B cell (primary cell): ENCODE results near the gene IL9. TPM values are rescaled to one million over a fixed set of nuclear protein-coding genes. Genes with fewer than 3 reads are reported as not detected.

Experiments
- ATAC-seq: fragments of 200-7000 bp; cut with Tn5 transposase; one replicate; pipeline ENCODE4 v1.10.0; 2021; ENCODE audit warnings: low read depth, mild to moderate bottlenecking, moderate number of reproducible peaks, moderate library complexity
- CTCF ChIA-PET: fragments of 350-600 bp; sonication (Branson Sonifier 250); formaldehyde crosslinking; loops from one replicate; lab custom pipeline; 2021; ENCODE audit warnings: antibody characterized with exemption, inconsistent platforms; lab: Charles Lee
- POLR2A ChIA-PET: fragments of 350-600 bp; sonication (Branson Sonifier 250); formaldehyde crosslinking; loops from one replicate; lab custom pipeline; 2021; ENCODE audit warnings: antibody characterized with exemption; lab: Charles Lee
- DNase-seq: peaks from one replicate; pipeline ENCODE4 v3.0.0; 2013
- H2AFZ ChIP-seq: 2 replicates; pipeline ENCODE4 v1.6.1; 2012; ENCODE audit warnings: mild to moderate bottlenecking, low read depth, low read length; ENCODE audit not compliant: insufficient read depth, poor library complexity, severe bottlenecking
- H3K27ac ChIP-seq, 2 donors: 1 replicate in 1 of 2; 2 replicates in 1 of 2; pipeline ENCODE4 v1.5.1; 2012 to 2013; ENCODE audit warnings: low read length in 2 of 2, mild to moderate bottlenecking in 2 of 2, moderate library complexity in 1 of 2
- H3K27me3 ChIP-seq, 4 experiments: fragments of 200-600 bp in 1 of 4; sonication (generic) in 1 of 4; replicated peaks in 1 of 4; 1 replicate in 2 of 4; 2 replicates in 2 of 4; pipeline versions ENCODE4 v1.6.1 to v1.7.0; 2013 to 2016; ENCODE audit warnings: low read length in 3 of 4, mild to moderate bottlenecking in 2 of 4, mixed read lengths in 1 of 4, moderate library complexity in 1 of 4; ENCODE audit not compliant: insufficient read depth in 4 of 4, control insufficient read depth in 3 of 4; ENCODE audit errors: control extremely low read depth in 1 of 4
- H3K36me3 ChIP-seq, 2 experiments: replicated peaks in 1 of 2; 1 replicate in 1 of 2; 2 replicates in 1 of 2; pipeline versions ENCODE4 v1.6.1 to v1.7.1; 2013; ENCODE audit warnings: low read length in 1 of 2; ENCODE audit not compliant: insufficient read depth in 2 of 2, control insufficient read depth in 1 of 2; ENCODE audit errors: control extremely low read depth in 1 of 2, extremely low read depth in 1 of 2
- H3K4me1 ChIP-seq, 2 donors: fragments of 200-600 bp in 1 of 2; sonication (generic) in 1 of 2; 1 replicate in 1 of 2; 2 replicates in 1 of 2; pipeline versions ENCODE4 v1.5.1 to v1.6.1; 2013 to 2017; ENCODE audit warnings: low read length in 2 of 2; ENCODE audit not compliant: control insufficient read depth in 2 of 2, insufficient read depth in 2 of 2
- H3K4me2 ChIP-seq: replicated peaks from 2 replicates; pipeline ENCODE3; 2012; ENCODE audit warnings: mild to moderate bottlenecking, low read depth, low read length; ENCODE audit not compliant: poor library complexity, severe bottlenecking
- H3K4me3 ChIP-seq, 5 experiments: fragments of 200-600 bp in 1 of 5; sonication (generic) in 1 of 5; 1 replicate in 3 of 5; 2 replicates in 2 of 5; pipeline versions ENCODE4 v1.5.1 to v1.7.0; 2011 to 2016; ENCODE audit warnings: low read length in 4 of 5, mild to moderate bottlenecking in 4 of 5, low read depth in 2 of 5, control low read depth in 1 of 5, moderate library complexity in 1 of 5; ENCODE audit not compliant: insufficient read depth in 1 of 5; ENCODE audit errors: control extremely low read depth in 1 of 5, extremely low read depth in 1 of 5
- H3K79me2 ChIP-seq: fragments of 200-600 bp; sonication (generic); one replicate; pipeline ENCODE4 v1.6.0; 2016; ENCODE audit warnings: low read length; ENCODE audit not compliant: control insufficient read depth, insufficient read depth
- H3K9ac ChIP-seq: fragments of 200-600 bp; sonication (generic); 2 replicates; pipeline ENCODE4 v1.6.1; 2017; ENCODE audit warnings: mild to moderate bottlenecking, low read length, moderate library complexity
- H3K9me3 ChIP-seq, 3 donors: one replicate each; pipeline versions ENCODE4 v1.6.1 to v1.7.1; 2013; ENCODE audit warnings: low read length in 2 of 3; ENCODE audit not compliant: control insufficient read depth in 2 of 3, insufficient read depth in 1 of 3; ENCODE audit errors: control extremely low read depth in 1 of 3
- H4K20me1 ChIP-seq: 2 replicates; pipeline ENCODE4 v1.6.0; 2012; ENCODE audit warnings: mild to moderate bottlenecking, low read length; ENCODE audit not compliant: insufficient read depth, control insufficient read depth, poor library complexity, severe bottlenecking
- H3K27ac Mint-ChIP-seq: one replicate; pipeline ENCODE4 v1.8.0; 2021; ENCODE audit warnings: mixed read lengths
- H3K27me3 Mint-ChIP-seq: one replicate; pipeline ENCODE4 v1.8.0; 2021; ENCODE audit warnings: mixed read lengths
- H3K4me1 Mint-ChIP-seq: one replicate; pipeline ENCODE4 v1.8.0; 2021; ENCODE audit warnings: mixed read lengths
- H3K4me3 Mint-ChIP-seq: one replicate; pipeline ENCODE4 v1.8.0; 2021; ENCODE audit warnings: mixed read lengths
- H3K9me3 Mint-ChIP-seq: one replicate; pipeline ENCODE4 v1.8.0; 2022; ENCODE audit warnings: mixed read lengths; ENCODE audit not compliant: insufficient read depth
- CTCF ChIP-seq: fragments of 200-600 bp; IDR thresholded peaks from one replicate; pipeline ENCODE4 v1.8.0; 2022; ENCODE audit warnings: antibody characterized with exemption, mild to moderate bottlenecking
- EZH2 ChIP-seq: IDR thresholded peaks from 2 replicates; pipeline ENCODE4 v1.6.1; 2012; ENCODE audit warnings: borderline replicate concordance, low read depth, mild to moderate bottlenecking, moderate library complexity, low read length; ENCODE audit not compliant: insufficient read depth, poor library complexity, severe bottlenecking
- WGBS: methylation state at CpG from one replicate; pipeline ENCODE4 v1.1.5; 2013; ENCODE audit warnings: missing lambda C conversion rate; ENCODE audit not compliant: insufficient coverage; 5-methylcytosine and 5-hydroxymethylcytosine counted together
- intact Hi-C: fragments of 100-400 bp; cut with micrococcal nuclease; formaldehyde crosslinking; loops from one replicate; pipeline ENCODE4 v1.10.0; 2022
- polyA plus RNA-seq: library from polyadenylated mRNA; depleted of rRNA; stranded (reverse); fragments of >200 nt; gene quantifications from 2 replicates; pipeline ENCODE4 v1.2.3, GENCODE V29; 2012
- total RNA-seq, 2 donors: library from RNA; stranded (reverse); fragments of 120-200 nt in 1 of 2; gene quantifications; 1 replicate in 1 of 2; 2 replicates in 1 of 2; pipeline versions ENCODE4 v1.2.3 to v1.2.4, GENCODE V29; 2013 to 2022

Gene IL9
- total and polyA plus RNA-seq, 2 donors (not counting 1 experiment from before 2014, with no cell fraction given), result not detected

- CTCF ChIA-PET, result interaction anchor here (1.4 kb wide), 1 partner anchor 336 kb away, joined by 4 read pairs; no protein-coding TSS in a partner anchor
Observed at GRCh38 chr5:135875567-135875966, 20.1 kb downstream of the IL9 start.

DNA sequence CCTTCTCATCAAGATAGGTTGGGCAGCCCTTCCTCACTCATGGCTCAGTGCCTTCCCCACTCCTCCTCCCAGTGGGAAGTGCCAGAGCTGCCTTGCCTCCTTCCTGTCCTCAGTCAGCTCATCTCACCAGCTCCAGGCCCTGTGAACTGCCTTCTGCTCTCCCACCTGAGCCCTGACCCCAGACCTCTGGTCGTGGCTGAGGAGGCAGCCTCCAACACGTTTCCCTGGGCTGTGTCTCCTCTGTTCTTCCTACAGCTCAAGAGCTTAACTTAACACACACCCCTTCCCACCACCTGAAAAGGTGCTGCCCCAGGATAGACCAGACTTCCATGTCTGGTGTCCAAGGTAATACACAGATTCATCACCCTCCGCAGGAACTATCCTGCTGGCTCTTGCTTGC lies 21.2 kb downstream of the IL9 start:
- H3K36me3 ChIP-seq, result no peaks in the 10 kb centered on the region
- peaks cover 0 to 4% (median 0%) of the 10 kb centered on the region in 4 experiments for H3K27me3 ChIP-seq
- no peaks in the 10 kb centered on the region for H3K79me2 ChIP-seq
- 80% methylated on average over 3 of the region's 3 CpGs for WGBS
- DNase-seq (no peak), ATAC-seq (no peak)
- H3K9me3 ChIP-seq, result no peaks in the 10 kb centered on the region
- no peaks in the 10 kb centered on the region for H3K4me1 ChIP-seq
- H3K9ac ChIP-seq, result no peak overlapping the region
- no peaks in the 10 kb centered on the region for H3K9me3 Mint-ChIP-seq
- TF ChIP-seq EZH2 (no peak), CTCF (no peak)
- H3K27ac Mint-ChIP-seq, result no peak overlapping the region
- H4K20me1 ChIP-seq, result no peaks in the 10 kb centered on the region
- no peak overlapping the region for H2AFZ ChIP-seq
- intact Hi-C loops, result no loop called here
- peaks cover 20% of the 10 kb centered on the region for H3K27me3 Mint-ChIP-seq
- CTCF ChIA-PET, result interaction anchor here (1.1 kb wide), 1 partner anchor 12 kb away, joined by 3 read pairs; no protein-coding TSS in a partner anchor
- H3K4me2 ChIP-seq, result no peak overlapping the region
- POLR2A ChIA-PET, result no interaction called here
- H3K4me3 Mint-ChIP-seq, result no peak overlapping the region
- no peak overlapping the region for H3K27ac ChIP-seq
- H3K4me1 Mint-ChIP-seq, result no peaks in the 10 kb centered on the region
- no peak overlapping the region for H3K4me3 ChIP-seq

More at GRCh38 chr5:135875567-135875966, 20.1 kb downstream of the IL9 start:
- H2AFZ ChIP-seq, result no peak overlapping the region
- H3K4me2 ChIP-seq, result no peak overlapping the region
- H3K9ac ChIP-seq, result no peak overlapping the region
- TF ChIP-seq EZH2, result no peak
- no peak for TF ChIP-seq CTCF
- H4K20me1 ChIP-seq, result no peaks in the 10 kb centered on the region
- no peaks in the 10 kb centered on the region for H3K9me3 Mint-ChIP-seq
- no peak overlapping the region for H3K4me3 ChIP-seq
- no peaks in the 10 kb centered on the region for H3K9me3 ChIP-seq
- peaks cover 24% of the 10 kb centered on the region for H3K27me3 Mint-ChIP-seq
- H3K79me2 ChIP-seq, result no peaks in the 10 kb centered on the region
- no peaks in the 10 kb centered on the region for H3K4me1 ChIP-seq
- peaks cover 0 to 4% (median 0%) of the 10 kb centered on the region in 4 experiments for H3K27me3 ChIP-seq
- intact Hi-C loops, result no loop called here
- no peak for DNase-seq
- H3K27ac Mint-ChIP-seq, result no peak overlapping the region
- H3K4me1 Mint-ChIP-seq, result no peaks in the 10 kb centered on the region
- H3K4me3 Mint-ChIP-seq, result no peak overlapping the region
- H3K36me3 ChIP-seq, result no peaks in the 10 kb centered on the region
- no peak overlapping the region for H3K27ac ChIP-seq
- 100% methylated on average over 2 of the region's 3 CpGs for WGBS
- ATAC-seq, result no peak
- POLR2A ChIA-PET, result no interaction called here
